OCI-LY1 (cell line): ENCODE measurements around the gene MYO5B.

ENCODE experiments used
- EZH2 ChIP-seq: fragments of 200-600 bp; sonication (generic), shearing (Covaris generic); IDR thresholded peaks from 2 replicates; pipeline ENCODE4 v1.8.0; 2017; ENCODE audit warnings: borderline replicate concordance, mixed run types, mild to moderate bottlenecking, antibody characterized with exemption, low read length, moderate library complexity, mixed read lengths
- TF ChIP-seq, protein P1 (sequence below): fragments of 200-600 bp; sonication (generic), shearing (Covaris generic); IDR thresholded peaks from 2 replicates; pipeline ENCODE4 v1.5.1; 2017; ENCODE audit warnings: mild to moderate bottlenecking, antibody characterized with exemption, low read length, moderate library complexity, mixed read lengths

DNA sequence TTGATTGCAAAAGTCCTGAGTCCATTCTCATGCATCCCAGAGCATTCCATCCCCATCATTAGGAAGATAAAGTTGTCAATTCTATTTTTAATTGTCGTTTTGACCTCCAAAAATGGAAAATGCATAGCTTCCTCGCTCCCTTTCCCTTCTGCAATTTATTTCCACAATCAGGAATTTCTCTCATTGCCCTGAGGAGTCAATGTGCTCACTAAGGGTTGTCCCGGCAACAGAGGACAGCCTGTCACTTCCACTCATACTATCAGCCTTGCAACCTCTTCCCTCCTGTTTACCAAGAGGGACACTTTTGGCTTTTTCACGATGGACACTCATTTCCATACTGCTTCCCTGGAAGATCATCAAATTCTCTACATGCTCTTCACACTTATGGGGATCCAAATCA, 164.8 kb downstream of the MYO5B start:
- TF ChIP-seq EZH2: no peak
- TF ChIP-seq, protein P1, sequence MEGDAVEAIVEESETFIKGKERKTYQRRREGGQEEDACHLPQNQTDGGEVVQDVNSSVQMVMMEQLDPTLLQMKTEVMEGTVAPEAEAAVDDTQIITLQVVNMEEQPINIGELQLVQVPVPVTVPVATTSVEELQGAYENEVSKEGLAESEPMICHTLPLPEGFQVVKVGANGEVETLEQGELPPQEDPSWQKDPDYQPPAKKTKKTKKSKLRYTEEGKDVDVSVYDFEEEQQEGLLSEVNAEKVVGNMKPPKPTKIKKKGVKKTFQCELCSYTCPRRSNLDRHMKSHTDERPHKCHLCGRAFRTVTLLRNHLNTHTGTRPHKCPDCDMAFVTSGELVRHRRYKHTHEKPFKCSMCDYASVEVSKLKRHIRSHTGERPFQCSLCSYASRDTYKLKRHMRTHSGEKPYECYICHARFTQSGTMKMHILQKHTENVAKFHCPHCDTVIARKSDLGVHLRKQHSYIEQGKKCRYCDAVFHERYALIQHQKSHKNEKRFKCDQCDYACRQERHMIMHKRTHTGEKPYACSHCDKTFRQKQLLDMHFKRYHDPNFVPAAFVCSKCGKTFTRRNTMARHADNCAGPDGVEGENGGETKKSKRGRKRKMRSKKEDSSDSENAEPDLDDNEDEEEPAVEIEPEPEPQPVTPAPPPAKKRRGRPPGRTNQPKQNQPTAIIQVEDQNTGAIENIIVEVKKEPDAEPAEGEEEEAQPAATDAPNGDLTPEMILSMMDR: no peak
